Gastrocnemius medialis (tissue), 4 donors: Measurements from ENCODE around the gene C4BPB. TPM values are rescaled to one million over a fixed set of nuclear protein-coding genes. Genes with fewer than 3 reads are reported as not detected.

Experiments
- ATAC-seq, 2 donors: fragments of 150-250 bp; one replicate each; pipeline ENCODE4 v1.9.1; 2016
- DNase-seq, 2 donors: peaks; one replicate each; pipeline ENCODE4 v3.0.0-alpha.2; 2019
- H3K27ac ChIP-seq, 4 donors: fragments of 200-600 bp; sonication (generic); 1 replicate in 1 of 4; 2 replicates in 3 of 4; pipeline ENCODE4 v1.5.1; 2016 to 2018; ENCODE audit warnings: mild to moderate bottlenecking in 2 of 4, moderate library complexity in 1 of 4
- H3K27me3 ChIP-seq, 3 donors: fragments of 200-600 bp; sonication (generic) in 2 of 3; 1 replicate in 1 of 3; 2 replicates in 2 of 3; pipeline versions ENCODE4 v1.5.1 to v1.6.0; 2016 to 2019; ENCODE audit warnings: mild to moderate bottlenecking in 1 of 3, moderate library complexity in 1 of 3
- H3K36me3 ChIP-seq, 2 donors: fragments of 200-600 bp; sonication (generic) in 1 of 2; one replicate each; pipeline ENCODE4 v1.5.1; 2017 to 2018
- H3K4me1 ChIP-seq, 2 donors: fragments of 200-600 bp; sonication (generic) in 1 of 2; one replicate each; pipeline ENCODE4 v1.5.1; 2016 to 2017; ENCODE audit warnings: mild to moderate bottlenecking in 2 of 2
- H3K4me3 ChIP-seq, 4 donors: fragments of 200-600 bp; sonication (generic) in 3 of 4; 1 replicate in 1 of 4; 2 replicates in 3 of 4; pipeline ENCODE4 v1.5.1; 2016 to 2019; ENCODE audit warnings: mild to moderate bottlenecking in 2 of 4
- H3K9me3 ChIP-seq, 3 donors: fragments of 200-600 bp; sonication (generic) in 2 of 3; 1 replicate in 1 of 3; 2 replicates in 2 of 3; pipeline ENCODE4 v1.5.1; 2016 to 2019
- POLR2A ChIP-seq, 2 donors: fragments of 450-650 bp; IDR thresholded peaks; one replicate each; pipeline ENCODE4 v1.6.1; 2017; ENCODE audit warnings: antibody characterized with exemption in 2 of 2, mild to moderate bottlenecking in 2 of 2, moderate library complexity in 2 of 2
- in situ Hi-C, 4 donors: fragments of 200-750 bp; cut with MboI; loops; one replicate each; pipeline versions ENCODE4 v1.15.0 to v1.8.0; 2017; ENCODE audit warnings: low sequenced_read_pairs in 4 of 4
- intact Hi-C: fragments of 100-400 bp; cut with DNase I; formaldehyde crosslinking; loops from one replicate; pipeline ENCODE4 v1.15.1; 2023; ENCODE audit warnings: low total_unique reads
- total RNA-seq, 4 donors: library from RNA; depleted of rRNA; stranded (reverse); fragments of >200 nt; gene quantifications; one replicate each; pipeline versions ENCODE4 v1.1.0 to v1.2.3, GENCODE V29; 2016
- TF ChIP-seq, protein P1 (sequence below), 5 experiments: fragments of 450-650 bp in 3 of 5; fragments of 200-600 bp in 2 of 5; sonication (generic) in 2 of 5; IDR thresholded peaks in 4 of 5; conservative IDR thresholded peaks in 1 of 5; 1 replicate in 4 of 5; 2 replicates in 1 of 5; pipeline ENCODE4 v1.5.1; 2016 to 2019; ENCODE audit warnings: antibody characterized with exemption in 5 of 5, mild to moderate bottlenecking in 3 of 5, moderate library complexity in 3 of 5

The C4BPB gene
- total RNA-seq, 4 donors from 2014 or later = 0.46 to 0.62 TPM; not detected in 2

DNA sequence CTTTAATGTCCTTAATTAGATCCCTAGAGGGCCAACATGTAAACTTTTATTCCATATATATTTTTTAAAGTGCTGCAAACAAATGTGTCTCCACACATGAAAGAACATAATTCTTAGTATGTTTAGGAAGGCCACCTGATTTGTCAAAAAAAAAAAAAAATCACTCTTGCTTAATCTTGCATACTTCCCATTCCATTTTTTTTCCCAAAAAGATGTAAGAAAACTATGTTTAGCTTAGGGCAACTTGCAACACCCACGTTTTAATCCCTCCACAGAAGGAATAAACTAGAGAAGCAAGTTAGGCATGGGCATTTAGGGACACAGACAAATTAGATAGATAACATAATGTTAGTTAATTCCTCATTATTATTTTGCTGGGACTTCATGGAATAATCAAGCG, 43.2 kb upstream of the C4BPB start:
- Histone ChIP-seq H3K27ac (no peak overlapping the region), H3K36me3 (peaks cover 0 to 17% of the 10 kb centered on the region in 2 donors), H3K27me3 (no peaks in the 10 kb centered on the region), H3K9me3 (no peaks in the 10 kb centered on the region), H3K4me1 (peaks cover 34 to 40% of the 10 kb centered on the region in 2 donors), H3K4me3 (no peak overlapping the region)
- intact Hi-C loops (no loop called here), in situ Hi-C loops (no loop called here)
- ATAC-seq (no peak), DNase-seq (no peak)
- TF ChIP-seq, protein P1, sequence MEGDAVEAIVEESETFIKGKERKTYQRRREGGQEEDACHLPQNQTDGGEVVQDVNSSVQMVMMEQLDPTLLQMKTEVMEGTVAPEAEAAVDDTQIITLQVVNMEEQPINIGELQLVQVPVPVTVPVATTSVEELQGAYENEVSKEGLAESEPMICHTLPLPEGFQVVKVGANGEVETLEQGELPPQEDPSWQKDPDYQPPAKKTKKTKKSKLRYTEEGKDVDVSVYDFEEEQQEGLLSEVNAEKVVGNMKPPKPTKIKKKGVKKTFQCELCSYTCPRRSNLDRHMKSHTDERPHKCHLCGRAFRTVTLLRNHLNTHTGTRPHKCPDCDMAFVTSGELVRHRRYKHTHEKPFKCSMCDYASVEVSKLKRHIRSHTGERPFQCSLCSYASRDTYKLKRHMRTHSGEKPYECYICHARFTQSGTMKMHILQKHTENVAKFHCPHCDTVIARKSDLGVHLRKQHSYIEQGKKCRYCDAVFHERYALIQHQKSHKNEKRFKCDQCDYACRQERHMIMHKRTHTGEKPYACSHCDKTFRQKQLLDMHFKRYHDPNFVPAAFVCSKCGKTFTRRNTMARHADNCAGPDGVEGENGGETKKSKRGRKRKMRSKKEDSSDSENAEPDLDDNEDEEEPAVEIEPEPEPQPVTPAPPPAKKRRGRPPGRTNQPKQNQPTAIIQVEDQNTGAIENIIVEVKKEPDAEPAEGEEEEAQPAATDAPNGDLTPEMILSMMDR (IDR thresholded peaks at IDR 0.05 in 4 of 5, conservative IDR thresholded peaks at IDR 0.05 in 1 of 5) = no peak
- no peak for TF ChIP-seq POLR2A (IDR thresholded peaks at IDR 0.05)

DNA sequence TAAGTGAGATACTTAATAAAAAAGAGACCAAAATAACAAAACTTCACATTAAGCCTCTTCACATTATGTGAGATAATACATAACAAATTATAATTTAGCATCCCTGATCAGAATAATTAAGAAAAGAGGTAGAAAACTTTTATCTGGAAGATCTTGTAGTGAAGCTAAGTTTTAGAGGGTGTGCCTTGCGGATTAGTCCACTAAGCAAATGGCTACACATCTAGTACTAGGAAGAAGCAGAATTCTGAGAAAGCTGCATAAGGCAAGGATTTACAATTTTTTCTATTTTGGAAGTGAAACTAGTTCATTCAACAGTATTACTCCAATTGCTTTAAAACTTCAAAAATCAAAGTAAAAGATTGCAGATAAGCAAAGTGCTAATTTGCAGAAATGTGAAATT, 41.2 kb upstream of the C4BPB start:
- no peak overlapping the region for H3K4me3 ChIP-seq
- no peak overlapping the region for H3K27ac ChIP-seq
- intact Hi-C loops = no loop called here
- no peak for ATAC-seq
- H3K27me3 ChIP-seq = no peaks in the 10 kb centered on the region
- no peaks in the 10 kb centered on the region for H3K9me3 ChIP-seq
- peaks cover 0 to 17% of the 10 kb centered on the region in 2 donors for H3K36me3 ChIP-seq
- in situ Hi-C loops = no loop called here
- H3K4me1 ChIP-seq = peaks cover 40 to 47% of the 10 kb centered on the region in 2 donors
- DNase-seq = no peak
- TF ChIP-seq, protein P1 (IDR thresholded peaks at IDR 0.05 in 4 of 5, conservative IDR thresholded peaks at IDR 0.05 in 1 of 5) = no peak
- no peak for TF ChIP-seq POLR2A (IDR thresholded peaks at IDR 0.05)

DNA sequence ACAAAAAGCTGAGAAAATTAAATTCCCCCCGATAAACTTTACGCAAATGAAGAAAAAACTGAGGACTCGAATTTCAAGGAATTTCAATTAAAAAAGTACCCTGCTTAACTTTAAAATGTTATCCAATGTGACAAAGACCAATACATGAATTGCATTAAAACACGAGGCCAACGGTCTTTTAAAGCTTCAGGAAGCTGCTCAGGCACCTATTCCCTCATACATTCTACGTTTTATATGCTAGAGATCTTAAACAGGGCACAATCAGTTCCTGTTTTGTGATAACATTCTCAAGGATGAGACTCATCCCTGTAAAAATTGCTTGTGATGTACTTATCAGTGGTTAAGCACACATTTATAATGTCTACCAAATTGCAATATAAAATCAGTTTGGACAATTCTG, 40.6 kb upstream of the C4BPB start:
- no peak for DNase-seq
- H3K9me3 ChIP-seq = no peaks in the 10 kb centered on the region
- H3K36me3 ChIP-seq = peaks cover 0 to 17% of the 10 kb centered on the region in 2 donors
- TF ChIP-seq, protein P1 (IDR thresholded peaks at IDR 0.05 in 4 of 5, conservative IDR thresholded peaks at IDR 0.05 in 1 of 5) = no peak
- TF ChIP-seq POLR2A (IDR thresholded peaks at IDR 0.05) = no peak
- peaks cover 40 to 47% of the 10 kb centered on the region in 2 donors for H3K4me1 ChIP-seq
- intact Hi-C loops (no loop called here), in situ Hi-C loops (no loop called here)
- H3K27me3 ChIP-seq = no peaks in the 10 kb centered on the region
- no peak for ATAC-seq
- no peak overlapping the region for H3K4me3 ChIP-seq
- no peak overlapping the region for H3K27ac ChIP-seq

DNA sequence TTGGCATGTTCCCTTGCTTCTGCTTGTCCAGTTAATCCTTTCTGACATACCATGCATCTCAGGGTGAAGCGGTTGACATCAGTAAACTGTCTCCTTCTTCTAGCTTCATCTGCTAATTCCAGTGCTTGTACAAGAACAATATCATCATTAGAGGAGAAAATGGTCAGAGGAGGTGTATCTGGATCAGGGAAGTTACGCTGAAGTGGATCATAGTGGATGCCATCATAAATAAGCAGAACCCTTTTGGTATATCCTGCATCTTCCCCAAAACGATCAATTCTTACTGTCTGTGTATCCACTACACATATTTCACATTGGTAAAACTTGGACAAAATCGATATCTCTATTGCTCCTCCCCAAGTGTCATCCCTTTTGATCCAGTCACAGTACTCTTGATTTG, 39.6 kb upstream of the C4BPB start:
- no peak for DNase-seq
- TF ChIP-seq, protein P1 (IDR thresholded peaks at IDR 0.05 in 4 of 5, conservative IDR thresholded peaks at IDR 0.05 in 1 of 5) = no peak
- no peak for TF ChIP-seq POLR2A (IDR thresholded peaks at IDR 0.05)

DNA sequence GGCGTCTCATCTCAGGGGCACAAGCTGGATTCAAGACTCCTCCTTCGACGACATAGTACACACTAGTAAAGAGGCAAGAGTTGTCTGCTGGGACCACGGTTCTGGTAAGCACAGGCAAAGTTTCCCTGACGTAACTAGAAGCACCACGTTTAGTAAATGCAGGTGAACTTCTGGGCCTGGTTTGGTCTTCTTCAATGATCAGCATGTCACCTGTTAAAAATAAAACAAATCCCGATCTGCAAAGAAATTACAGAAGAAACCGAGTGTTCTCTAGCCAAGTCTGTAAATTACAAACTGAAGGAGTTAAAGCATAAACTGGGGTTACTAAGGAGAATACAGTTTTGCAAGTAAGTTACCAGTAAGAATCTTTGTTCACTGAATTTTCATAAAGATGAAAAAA, 39.1 kb upstream of the C4BPB start:
- Histone ChIP-seq H3K4me1 (peaks cover 38 to 47% of the 10 kb centered on the region in 2 donors), H3K9me3 (no peaks in the 10 kb centered on the region), H3K27me3 (no peaks in the 10 kb centered on the region), H3K4me3 (peak overlapping the region; percentile 77 to 95 (median 90)), H3K27ac (peak overlapping the region; percentile 93 to 95 (median 94)), H3K36me3 (peaks cover 0 to 17% of the 10 kb centered on the region in 2 donors)
- no peak for ATAC-seq
- no peak for DNase-seq
- in situ Hi-C loops (no loop called here), intact Hi-C loops (no loop called here)
- TF ChIP-seq, protein P1 (IDR thresholded peaks at IDR 0.05 in 4 of 5, conservative IDR thresholded peaks at IDR 0.05 in 1 of 5) = no peak
- no peak for TF ChIP-seq POLR2A (IDR thresholded peaks at IDR 0.05)

More for the DNA sequence above, 39.6 kb upstream of the C4BPB start:
- no peak for ATAC-seq
- peaks cover 0 to 17% of the 10 kb centered on the region in 2 donors for H3K36me3 ChIP-seq
- H3K4me3 ChIP-seq = no peak overlapping the region
- intact Hi-C loops (no loop called here), in situ Hi-C loops (no loop called here)
- peaks cover 38 to 42% of the 10 kb centered on the region in 2 donors for H3K4me1 ChIP-seq
- H3K27ac ChIP-seq = no peak overlapping the region
- no peaks in the 10 kb centered on the region for H3K27me3 ChIP-seq
- H3K9me3 ChIP-seq = no peaks in the 10 kb centered on the region
